T-helper 2 cell treated with Interferon-gamma antibody and Interleukin-4, amounts not matched to agents 5 μg/mL and 100 μg/mL, for 36 hours (primary cell): Measurements from ENCODE around the gene TRIM26.
"Not testable (repeated sequence)": the region's sequence is repeated elsewhere in the genome, so short reads cannot be mapped to it uniquely, and the experiment has no call there.

ENCODE experiments used
- DNase-seq: peaks from one replicate; pipeline ENCODE4 v3.0.0; 2021; ENCODE audit warnings: low spot score
- H3K27ac Mint-ChIP-seq: one replicate; pipeline ENCODE4 v1.8.0; 2021; ENCODE audit warnings: mild to moderate bottlenecking, mixed read lengths
- H3K27me3 Mint-ChIP-seq: one replicate; pipeline ENCODE4 v1.8.0; 2021; ENCODE audit warnings: low read depth, mixed read lengths
- H3K36me3 Mint-ChIP-seq: one replicate; pipeline ENCODE4 v1.8.0; 2021; ENCODE audit warnings: low read depth, mixed read lengths
- H3K4me1 Mint-ChIP-seq: one replicate; pipeline ENCODE4 v1.8.0; 2021; ENCODE audit warnings: low read depth, mixed read lengths
- H3K4me3 Mint-ChIP-seq: one replicate; pipeline ENCODE4 v1.8.0; 2022; ENCODE audit warnings: mild to moderate bottlenecking, moderate library complexity, mixed read lengths
- H3K9me3 Mint-ChIP-seq: one replicate; pipeline ENCODE4 v1.8.0; 2021; ENCODE audit warnings: mixed read lengths

The TRIM26 gene

GRCh38 chr6:30212865-30213666, at the start of gene TRIM26:
Gene TRIM26 (minus strand): TSS chr6:30213406. CDS start chr6:30199103, 14,303 bp downstream.
- DNase-seq, result peak; percentile 98
- Mint-ChIP-seq H3K27me3 (no peaks in the 10 kb centered on the region), H3K27ac (peak within 1 kb of the TSS; percentile 98), H3K36me3 (peaks cover 24% of the 10 kb centered on the region), H3K9me3 (no peaks in the 10 kb centered on the region), H3K4me1 (peaks cover 41% of the 10 kb centered on the region), H3K4me3 (peak within 1 kb of the TSS; percentile 96)

- Mint-ChIP-seq H3K9me3 (no peaks in the 10 kb centered on the region), H3K27me3 (peaks cover 35% of the 10 kb centered on the region), H3K4me1 (peaks cover 13% of the 10 kb centered on the region), H3K4me3 (peak overlapping the region; percentile 80), H3K36me3 (no peaks in the 10 kb centered on the region), H3K27ac (no peak overlapping the region)
- DNase-seq, result peak; percentile 13
These were observed 46.9 kb upstream of the TRIM26 start for GRCh38 chr6:30260036-30260504.

- Mint-ChIP-seq H3K4me3 (peak overlapping the region; percentile 80), H3K27ac (peak overlapping the region; percentile 77), H3K36me3 (no peaks in the 10 kb centered on the region), H3K27me3 (peaks cover 36% of the 10 kb centered on the region), H3K4me1 (peaks cover 13% of the 10 kb centered on the region), H3K9me3 (no peaks in the 10 kb centered on the region)
- peak; percentile 58 for DNase-seq
These were observed 46.2 kb upstream of the TRIM26 start for GRCh38 chr6:30259140-30260035.

- Mint-ChIP-seq H3K36me3 (no peaks in the 10 kb centered on the region), H3K4me3 (peak overlapping the region; percentile 57), H3K27me3 (peaks cover 43% of the 10 kb centered on the region), H3K4me1 (peaks cover 13% of the 10 kb centered on the region), H3K27ac (peak overlapping the region; percentile 65), H3K9me3 (no peaks in the 10 kb centered on the region)
- DNase-seq, result no peak
These were observed 45.0 kb upstream of the TRIM26 start for GRCh38 chr6:30258204-30258603.

- not testable (repeated sequence) for H3K36me3 Mint-ChIP-seq, H3K9me3 Mint-ChIP-seq, DNase-seq, H3K27ac Mint-ChIP-seq, H3K4me1 Mint-ChIP-seq, H3K4me3 Mint-ChIP-seq
- H3K27me3 Mint-ChIP-seq, result peaks cover 37% of the 10 kb centered on the region
These were observed 39.2 kb upstream of the TRIM26 start for GRCh38 chr6:30252417-30252816.

GRCh38 chr6:30244560-30244959, 31.4 kb upstream of the TRIM26 start:
- Mint-ChIP-seq H3K4me1 (peaks cover 2% of the 10 kb centered on the region), H3K36me3 (no peaks in the 10 kb centered on the region), H3K4me3 (no peak overlapping the region), H3K27ac (no peak overlapping the region), H3K9me3 (no peaks in the 10 kb centered on the region), H3K27me3 (peaks cover 24% of the 10 kb centered on the region)
- DNase-seq, result no peak

- no peak for DNase-seq
- H3K4me1 Mint-ChIP-seq, result no peaks in the 10 kb centered on the region
- H3K4me3 Mint-ChIP-seq, result no peak overlapping the region
- H3K36me3 Mint-ChIP-seq, result no peaks in the 10 kb centered on the region
- H3K27ac Mint-ChIP-seq, result no peak overlapping the region
- H3K27me3 Mint-ChIP-seq, result peaks cover 40% of the 10 kb centered on the region
- no peaks in the 10 kb centered on the region for H3K9me3 Mint-ChIP-seq
These were observed 25.1 kb upstream of the TRIM26 start for GRCh38 chr6:30238178-30238795.

GRCh38 chr6:30234356-30234755, 21.1 kb upstream of the TRIM26 start:
- no peaks in the 10 kb centered on the region for H3K4me1 Mint-ChIP-seq
- no peaks in the 10 kb centered on the region for H3K9me3 Mint-ChIP-seq
- DNase-seq, result no peak
- no peak overlapping the region for H3K4me3 Mint-ChIP-seq
- H3K36me3 Mint-ChIP-seq, result no peaks in the 10 kb centered on the region
- H3K27ac Mint-ChIP-seq, result no peak overlapping the region
- H3K27me3 Mint-ChIP-seq, result peaks cover 47% of the 10 kb centered on the region

GRCh38 chr6:30231067-30231466, 17.9 kb upstream of the TRIM26 start:
- no peak for DNase-seq
- peaks cover 33% of the 10 kb centered on the region for H3K27me3 Mint-ChIP-seq
- H3K4me3 Mint-ChIP-seq, result no peak overlapping the region
- H3K9me3 Mint-ChIP-seq, result no peaks in the 10 kb centered on the region
- no peak overlapping the region for H3K27ac Mint-ChIP-seq
- H3K36me3 Mint-ChIP-seq, result no peaks in the 10 kb centered on the region
- no peaks in the 10 kb centered on the region for H3K4me1 Mint-ChIP-seq

- Mint-ChIP-seq H3K27me3 (peaks cover 21% of the 10 kb centered on the region), H3K27ac (no peak overlapping the region), H3K9me3 (peaks cover 24% of the 10 kb centered on the region), H3K4me3 (no peak overlapping the region), H3K36me3 (peaks cover 3% of the 10 kb centered on the region), H3K4me1 (no peaks in the 10 kb centered on the region)
- no peak for DNase-seq
These were observed 14.7 kb upstream of the TRIM26 start for GRCh38 chr6:30227763-30228487.

GRCh38 chr6:30227242-30227722, 14.1 kb upstream of the TRIM26 start:
- peaks cover 3% of the 10 kb centered on the region for H3K36me3 Mint-ChIP-seq
- peaks cover 19% of the 10 kb centered on the region for H3K27me3 Mint-ChIP-seq
- no peak overlapping the region for H3K4me3 Mint-ChIP-seq
- DNase-seq, result no peak
- H3K27ac Mint-ChIP-seq, result no peak overlapping the region
- no peaks in the 10 kb centered on the region for H3K4me1 Mint-ChIP-seq
- peaks cover 31% of the 10 kb centered on the region for H3K9me3 Mint-ChIP-seq

- Mint-ChIP-seq H3K36me3 (peaks cover 3% of the 10 kb centered on the region), H3K9me3 (peaks cover 31% of the 10 kb centered on the region), H3K4me3 (no peak overlapping the region), H3K4me1 (peaks cover 8% of the 10 kb centered on the region), H3K27ac (no peak overlapping the region), H3K27me3 (peaks cover 5% of the 10 kb centered on the region)
- no peak for DNase-seq
These were observed 10.1 kb upstream of the TRIM26 start for GRCh38 chr6:30223339-30223738.

- H3K4me1 Mint-ChIP-seq, H3K36me3 Mint-ChIP-seq, H3K4me3 Mint-ChIP-seq, H3K27ac Mint-ChIP-seq, H3K27me3 Mint-ChIP-seq, DNase-seq: not testable (repeated sequence)
- H3K9me3 Mint-ChIP-seq, result peaks cover 31% of the 10 kb centered on the region
These were observed 8.8 kb upstream of the TRIM26 start for GRCh38 chr6:30221956-30222355.
